MM.1S (cell line): ENCODE results near the gene CNOT6.

ENCODE experiments used
- EZH2 ChIP-seq: fragments of 300-600 bp; sonication (generic); optimal IDR thresholded peaks from 2 replicates; pipeline ENCODE3; 2017; ENCODE audit warnings: low read depth, mild to moderate bottlenecking, antibody characterized with exemption, low read length, mixed read lengths
- TF ChIP-seq, protein P1 (sequence below): fragments of 300-600 bp; sonication (generic); IDR thresholded peaks from 2 replicates; pipeline ENCODE4 v1.5.1; 2016; ENCODE audit warnings: antibody characterized with exemption, low read length, mixed read lengths

- TF ChIP-seq, protein P1, sequence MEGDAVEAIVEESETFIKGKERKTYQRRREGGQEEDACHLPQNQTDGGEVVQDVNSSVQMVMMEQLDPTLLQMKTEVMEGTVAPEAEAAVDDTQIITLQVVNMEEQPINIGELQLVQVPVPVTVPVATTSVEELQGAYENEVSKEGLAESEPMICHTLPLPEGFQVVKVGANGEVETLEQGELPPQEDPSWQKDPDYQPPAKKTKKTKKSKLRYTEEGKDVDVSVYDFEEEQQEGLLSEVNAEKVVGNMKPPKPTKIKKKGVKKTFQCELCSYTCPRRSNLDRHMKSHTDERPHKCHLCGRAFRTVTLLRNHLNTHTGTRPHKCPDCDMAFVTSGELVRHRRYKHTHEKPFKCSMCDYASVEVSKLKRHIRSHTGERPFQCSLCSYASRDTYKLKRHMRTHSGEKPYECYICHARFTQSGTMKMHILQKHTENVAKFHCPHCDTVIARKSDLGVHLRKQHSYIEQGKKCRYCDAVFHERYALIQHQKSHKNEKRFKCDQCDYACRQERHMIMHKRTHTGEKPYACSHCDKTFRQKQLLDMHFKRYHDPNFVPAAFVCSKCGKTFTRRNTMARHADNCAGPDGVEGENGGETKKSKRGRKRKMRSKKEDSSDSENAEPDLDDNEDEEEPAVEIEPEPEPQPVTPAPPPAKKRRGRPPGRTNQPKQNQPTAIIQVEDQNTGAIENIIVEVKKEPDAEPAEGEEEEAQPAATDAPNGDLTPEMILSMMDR = no peak
- no peak for TF ChIP-seq EZH2
Measured at GRCh38 chr5:180521591-180521990, 27.4 kb downstream of the CNOT6 start.
